Measurements from ENCODE around the gene DPP3. TPM values are rescaled to one million over a fixed set of nuclear protein-coding genes. Genes with fewer than 3 reads are reported as not detected.
"Not testable (repeated sequence)": the region's sequence is repeated elsewhere in the genome, so short reads cannot be mapped to it uniquely, and the experiment has no call there.

Gene DPP3
- total RNA-seq, 1 experiment from 2014 or later, result 93.3 TPM

- intact Hi-C loops (cut with micrococcal nuclease; ENCODE audit: unreplicated experiment), result no loop called here
- CTCF ChIA-PET, result no interaction called here
- Histone ChIP-seq H3K4me3 (ENCODE audit: low read depth, low read length, poor library complexity, severe bottlenecking) (no peak overlapping the region), H3K27ac (ENCODE audit: low read depth, low read length, poor library complexity, severe bottlenecking) (no peak overlapping the region), H3K27me3 (replicated peaks; ENCODE audit: insufficient read depth, low read depth, low read length, poor library complexity) (no peaks in the 10 kb centered on the region), H3K4me1 (ENCODE audit: insufficient read depth, low read length, poor library complexity, severe bottlenecking) (no peaks in the 10 kb centered on the region), H3K36me3 (ENCODE audit: insufficient read depth, low read length, poor library complexity, severe bottlenecking) (no peaks in the 10 kb centered on the region), H3K9me3 (ENCODE audit: low read depth, low read length, poor library complexity, severe bottlenecking) (no peaks in the 10 kb centered on the region)
- BruUV-seq (replicated peaks), result no TSS peak
- POLR2A ChIA-PET (ENCODE audit: low non-redundant PET), result no interaction called here
- no peak for TF ChIP-seq EZH2 (IDR thresholded peaks at IDR 0.05; ENCODE audit: borderline replicate concordance, low read depth, low read length, poor library complexity, severe bottlenecking)
- no peak for TF ChIP-seq CTCF (conservative IDR thresholded peaks at IDR 0.05; ENCODE audit: low read depth, low read length)
- no peak for DNase-seq (ENCODE audit: low spot score)
Observed at GRCh38 chr11:66539870-66540213, 59.6 kb downstream of the DPP3 start.

GRCh38 chr11:66540598-66540997 is 60.4 kb downstream of the DPP3 start:
- BruUV-seq (replicated peaks); CTCF ChIA-PET; H3K36me3 ChIP-seq (ENCODE audit: insufficient read depth, low read length, poor library complexity, severe bottlenecking); H3K9me3 ChIP-seq (ENCODE audit: low read depth, low read length, poor library complexity, severe bottlenecking); H3K4me1 ChIP-seq (ENCODE audit: insufficient read depth, low read length, poor library complexity, severe bottlenecking); H3K27me3 ChIP-seq (replicated peaks; ENCODE audit: insufficient read depth, low read depth, low read length, poor library complexity); H3K4me3 ChIP-seq (ENCODE audit: low read depth, low read length, poor library complexity, severe bottlenecking); intact Hi-C loops (cut with micrococcal nuclease; ENCODE audit: unreplicated experiment); DNase-seq (ENCODE audit: low spot score); H3K27ac ChIP-seq (ENCODE audit: low read depth, low read length, poor library complexity, severe bottlenecking); POLR2A ChIA-PET (ENCODE audit: low non-redundant PET): not testable (repeated sequence)

- POLR2A ChIA-PET (ENCODE audit: low non-redundant PET), result no interaction called here
- Histone ChIP-seq H3K4me1 (ENCODE audit: insufficient read depth, low read length, poor library complexity, severe bottlenecking) (peaks cover 4% of the 10 kb centered on the region), H3K4me3 (ENCODE audit: low read depth, low read length, poor library complexity, severe bottlenecking) (no peak overlapping the region), H3K36me3 (ENCODE audit: insufficient read depth, low read length, poor library complexity, severe bottlenecking) (no peaks in the 10 kb centered on the region), H3K27me3 (replicated peaks; ENCODE audit: insufficient read depth, low read depth, low read length, poor library complexity) (no peaks in the 10 kb centered on the region), H3K9me3 (ENCODE audit: low read depth, low read length, poor library complexity, severe bottlenecking) (no peaks in the 10 kb centered on the region), H3K27ac (ENCODE audit: low read depth, low read length, poor library complexity, severe bottlenecking) (no peak overlapping the region)
- DNase-seq (ENCODE audit: low spot score), result no peak
- TF ChIP-seq EZH2 (IDR thresholded peaks at IDR 0.05; ENCODE audit: borderline replicate concordance, low read depth, low read length, poor library complexity, severe bottlenecking), result no peak
- no peak for TF ChIP-seq CTCF (conservative IDR thresholded peaks at IDR 0.05; ENCODE audit: low read depth, low read length)
- intact Hi-C loops (cut with micrococcal nuclease; ENCODE audit: unreplicated experiment), result no loop called here
- BruUV-seq (replicated peaks), result no TSS peak
- CTCF ChIA-PET, result no interaction called here
Observed at GRCh38 chr11:66541892-66542291, 61.7 kb downstream of the DPP3 start.

DNA sequence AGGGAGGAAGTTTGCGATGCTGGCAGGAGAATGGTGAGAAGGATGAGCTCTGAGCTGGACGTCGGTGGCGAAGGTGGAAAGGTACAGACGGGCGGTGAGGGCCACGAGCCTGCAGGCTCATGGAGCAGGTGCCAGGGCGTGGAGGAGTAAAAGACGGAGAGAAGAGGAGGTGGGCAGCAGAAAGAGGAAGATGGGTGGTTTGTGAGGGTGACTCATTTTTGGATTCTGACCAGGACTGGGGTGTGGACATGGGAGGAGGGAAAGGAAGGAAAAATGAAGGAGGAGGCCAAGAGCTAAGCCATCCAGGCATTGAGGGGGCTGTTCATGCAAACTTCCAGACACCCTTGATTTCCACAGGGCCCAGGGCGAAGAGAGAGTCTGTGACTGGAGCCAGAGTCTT is 62.1 kb downstream of the DPP3 start:
- H3K4me1 ChIP-seq (ENCODE audit: insufficient read depth, low read length, poor library complexity, severe bottlenecking), result peaks cover 4% of the 10 kb centered on the region
- H3K9me3 ChIP-seq (ENCODE audit: low read depth, low read length, poor library complexity, severe bottlenecking), result no peaks in the 10 kb centered on the region
- no TSS peak for BruUV-seq (replicated peaks)
- no peak for DNase-seq (ENCODE audit: low spot score)
- H3K4me3 ChIP-seq (ENCODE audit: low read depth, low read length, poor library complexity, severe bottlenecking), result no peak overlapping the region
- TF ChIP-seq CTCF (conservative IDR thresholded peaks at IDR 0.05; ENCODE audit: low read depth, low read length) (no peak), EZH2 (IDR thresholded peaks at IDR 0.05; ENCODE audit: borderline replicate concordance, low read depth, low read length, poor library complexity, severe bottlenecking) (no peak)
- H3K36me3 ChIP-seq (ENCODE audit: insufficient read depth, low read length, poor library complexity, severe bottlenecking), result no peaks in the 10 kb centered on the region
- CTCF ChIA-PET, result no interaction called here
- POLR2A ChIA-PET (ENCODE audit: low non-redundant PET), result no interaction called here
- H3K27ac ChIP-seq (ENCODE audit: low read depth, low read length, poor library complexity, severe bottlenecking), result no peak overlapping the region
- no peaks in the 10 kb centered on the region for H3K27me3 ChIP-seq (replicated peaks; ENCODE audit: insufficient read depth, low read depth, low read length, poor library complexity)
- intact Hi-C loops (cut with micrococcal nuclease; ENCODE audit: unreplicated experiment), result no loop called here
